Inferior parietal cortex (tissue), 1 donor: Measurements from ENCODE around the gene IGLL5.
"Not testable (repeated sequence)": the region's sequence is repeated elsewhere in the genome, so short reads cannot be mapped to it uniquely, and the experiment has no call there.

Experiments used
- DNase-seq: peaks from one replicate; pipeline ENCODE4 v3.0.0-alpha.2; 2016; ENCODE audit errors: extremely low spot score

The IGLL5 gene

DNA sequence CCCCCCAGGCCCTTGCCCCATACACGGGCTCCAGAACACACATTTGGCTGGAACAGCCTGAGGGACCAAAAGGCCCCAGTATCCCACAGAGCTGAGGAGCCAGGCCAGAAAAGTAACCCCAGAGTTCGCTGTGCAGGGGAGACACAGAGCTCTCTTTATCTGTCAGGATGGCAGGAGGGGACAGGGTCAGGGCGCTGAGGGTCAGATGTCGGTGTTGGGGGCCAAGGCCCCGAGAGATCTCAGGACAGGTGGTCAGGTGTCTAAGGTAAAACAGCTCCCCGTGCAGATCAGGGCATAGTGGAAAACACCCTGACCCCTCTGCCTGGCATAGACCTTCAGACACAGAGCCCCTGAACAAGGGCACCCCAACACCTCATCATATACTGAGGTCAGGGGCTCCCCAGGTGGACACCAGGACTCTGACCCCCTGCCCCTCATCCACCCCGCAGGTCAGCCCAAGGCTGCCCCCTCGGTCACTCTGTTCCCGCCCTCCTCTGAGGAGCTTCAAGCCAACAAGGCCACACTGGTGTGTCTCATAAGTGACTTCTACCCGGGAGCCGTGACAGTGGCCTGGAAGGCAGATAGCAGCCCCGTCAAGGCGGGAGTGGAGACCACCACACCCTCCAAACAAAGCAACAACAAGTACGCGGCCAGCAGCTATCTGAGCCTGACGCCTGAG lies 13.1 kb downstream of the IGLL5 start:
- not testable (repeated sequence) for DNase-seq

DNA sequence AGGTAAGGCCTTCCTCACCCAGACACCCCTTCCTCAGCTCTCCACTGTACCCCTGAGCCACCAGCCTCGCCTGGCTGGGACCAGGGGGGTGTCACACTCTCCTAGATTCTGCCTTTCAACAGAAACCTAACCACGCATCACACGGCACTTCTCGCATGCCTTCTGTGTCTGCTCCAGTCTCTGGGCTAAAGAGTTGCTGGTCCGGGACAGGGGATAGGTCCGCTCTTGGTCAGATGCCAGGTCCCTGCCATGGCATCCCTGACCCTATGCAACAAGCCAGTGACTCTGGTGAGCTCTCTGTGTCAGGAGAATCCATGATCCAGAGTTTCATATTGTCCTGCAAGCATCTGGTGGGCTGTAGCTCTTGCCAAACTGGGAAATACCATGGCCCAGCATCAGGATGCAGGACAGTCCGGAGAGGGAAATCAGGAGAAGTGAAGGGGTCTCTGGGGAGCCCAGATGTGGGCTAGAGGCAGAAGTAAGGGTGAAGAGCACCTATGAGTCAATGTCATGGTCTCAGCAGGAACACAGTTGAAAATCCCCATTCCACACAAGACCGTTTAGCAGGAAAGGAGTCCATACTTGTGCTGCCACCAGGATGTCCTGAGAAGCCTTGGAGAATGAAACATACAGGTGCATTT lies 14.1 kb downstream of the IGLL5 start:
- DNase-seq = no peak

- no peak for DNase-seq
Observed at GRCh38 chr22:22902247-22903001, 14.8 kb downstream of the IGLL5 start.

DNA sequence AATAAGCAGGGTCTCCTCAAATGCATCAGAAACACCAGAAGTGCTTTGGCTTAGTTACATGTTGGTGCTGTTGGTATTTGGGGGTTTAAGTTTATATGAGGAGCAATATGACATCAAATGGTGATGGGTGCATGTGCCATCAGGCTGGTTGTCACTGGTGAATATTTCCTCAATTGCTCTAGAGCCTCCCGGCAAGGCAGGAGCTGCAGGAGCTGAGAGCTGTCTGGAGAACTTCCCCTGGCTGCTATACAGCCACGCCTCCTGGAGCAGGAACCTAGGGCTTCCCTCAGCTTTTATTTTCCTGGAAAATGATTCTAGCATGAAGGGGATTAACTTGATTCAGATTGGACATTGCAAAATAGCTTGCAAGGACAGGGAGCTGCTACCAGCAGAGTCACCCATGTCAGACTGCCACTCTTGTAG lies 15.8 kb downstream of the IGLL5 start:
- no peak for DNase-seq

- DNase-seq = not testable (repeated sequence)
Observed at GRCh38 chr22:22903781-22904192, 16.2 kb downstream of the IGLL5 start.

GRCh38 chr22:22904736-22905135 lies 17.1 kb downstream of the IGLL5 start:
- DNase-seq = not testable (repeated sequence)

- DNase-seq = not testable (repeated sequence)
Observed at GRCh38 chr22:22906391-22906790, 18.8 kb downstream of the IGLL5 start.

DNA sequence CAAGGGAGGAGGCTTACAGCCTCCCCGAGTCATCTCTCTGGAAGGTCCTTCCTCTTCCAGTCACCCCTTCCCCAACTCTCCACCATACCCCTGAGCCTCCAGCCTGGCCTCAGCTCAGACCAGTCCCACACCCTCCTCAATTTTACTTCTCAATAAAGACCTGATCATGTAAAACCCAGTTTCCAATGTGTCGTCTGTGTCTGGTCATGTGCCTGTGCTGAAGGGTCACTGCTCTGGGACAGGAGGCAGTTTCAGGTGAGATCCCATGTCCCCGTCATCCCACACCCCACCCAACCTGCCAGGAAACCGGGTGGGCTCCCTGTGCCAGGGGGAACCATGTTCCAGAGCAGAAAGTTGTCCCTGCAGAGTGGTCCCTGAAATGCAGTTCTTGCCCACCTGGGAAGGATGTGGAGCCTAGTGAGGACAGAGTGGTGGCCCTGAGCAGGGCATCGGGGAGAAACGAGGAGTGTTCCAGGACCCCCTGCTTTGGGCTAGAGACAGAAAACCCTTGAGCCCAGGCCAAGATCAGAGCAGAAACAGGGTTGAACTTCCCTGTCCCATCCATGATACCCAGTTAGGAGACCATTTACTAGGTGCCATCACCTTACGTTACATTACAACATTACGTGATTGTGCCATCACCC lies 19.4 kb downstream of the IGLL5 start:
- no peak for DNase-seq

- no peak for DNase-seq
Observed at GRCh38 chr22:22907551-22908494, 20.2 kb downstream of the IGLL5 start.

GRCh38 chr22:22908495-22908861 lies 20.9 kb downstream of the IGLL5 start:
- DNase-seq = no peak

GRCh38 chr22:22908941-22909604 lies 21.5 kb downstream of the IGLL5 start:
- no peak for DNase-seq

GRCh38 chr22:22909605-22910271 lies 22.1 kb downstream of the IGLL5 start:
- DNase-seq = no peak

DNA sequence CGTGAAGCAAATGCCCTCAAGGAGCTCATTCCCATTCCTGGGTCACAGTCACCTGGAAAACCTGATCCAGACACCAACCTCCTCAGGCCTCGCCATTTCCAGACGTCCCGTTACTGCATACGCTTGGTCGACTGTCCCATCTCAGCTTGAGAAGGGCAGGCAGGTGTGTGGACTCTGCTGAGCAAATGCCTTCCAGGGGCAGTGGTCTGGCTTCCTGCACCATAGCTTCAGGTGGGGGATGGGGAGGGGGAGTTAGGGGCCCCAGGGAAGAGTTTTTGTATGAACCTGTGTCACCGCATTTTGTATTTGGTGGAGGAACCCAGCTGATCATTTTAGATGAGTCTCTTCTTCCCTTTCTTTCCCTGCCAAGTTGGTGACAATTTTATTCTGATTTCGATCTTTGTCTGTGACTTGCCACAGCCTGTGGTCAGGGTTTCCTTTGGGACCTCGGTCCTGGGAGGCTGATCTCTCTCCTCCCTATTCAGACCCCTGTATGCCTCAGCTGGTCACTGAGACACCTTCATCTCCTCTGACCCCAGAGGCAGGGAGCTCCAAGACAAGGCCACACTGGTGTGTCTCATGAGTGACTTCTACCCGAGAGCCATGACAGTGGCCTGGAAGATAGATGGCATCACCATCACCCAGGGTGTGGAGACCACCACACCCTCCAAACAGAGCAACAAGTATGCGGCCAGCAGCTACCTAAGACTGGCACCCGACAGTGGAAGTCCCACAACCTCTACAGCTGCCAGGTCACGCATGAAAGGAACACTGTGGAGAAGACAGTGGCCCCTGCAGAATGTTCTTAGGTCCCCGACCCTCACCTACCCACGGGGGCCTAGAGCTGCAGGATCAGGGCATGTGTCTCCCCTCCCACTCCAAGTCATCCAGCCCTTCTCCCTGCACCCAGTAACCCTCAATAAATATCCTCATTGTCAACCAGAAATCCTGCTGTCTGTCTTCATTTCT lies 22.9 kb downstream of the IGLL5 start:
- no peak for DNase-seq

DNA sequence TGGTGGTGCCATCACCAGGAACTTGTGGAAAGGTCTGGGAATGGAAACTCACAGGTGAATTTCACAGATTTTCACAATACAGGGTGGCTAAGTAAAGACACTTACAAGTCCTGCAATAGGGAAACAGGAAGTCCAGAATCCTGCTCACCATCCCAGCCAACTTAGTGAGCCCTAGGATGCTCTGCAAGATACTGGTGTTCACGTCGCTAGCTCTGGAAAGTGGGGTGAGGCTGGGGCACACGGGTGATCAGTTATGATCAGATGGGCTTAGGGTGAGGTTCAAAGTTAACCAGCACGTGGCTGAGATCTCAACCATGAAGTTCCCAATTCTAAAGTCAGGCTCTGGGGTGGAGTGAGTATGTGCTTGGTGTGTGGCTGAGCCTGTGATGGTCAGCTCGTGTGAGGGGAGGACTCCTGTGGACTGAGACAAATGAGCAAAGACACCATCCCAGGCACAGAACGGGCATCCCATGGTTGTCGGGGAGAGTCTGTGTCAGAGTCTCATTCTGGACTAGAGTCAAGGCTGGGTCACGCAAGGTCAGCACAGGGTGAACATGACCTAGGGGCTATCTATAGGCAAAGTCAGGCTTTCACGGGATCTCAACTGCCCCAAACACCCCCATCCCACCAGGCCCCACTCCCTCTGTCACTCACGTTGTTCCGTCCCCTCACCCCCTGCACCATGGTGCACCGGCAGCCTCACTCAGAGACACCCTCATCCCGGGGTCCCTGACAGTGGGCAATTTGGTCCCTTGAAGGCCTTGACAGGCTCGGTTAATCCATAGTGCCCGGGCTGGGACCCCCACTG lies 23.9 kb downstream of the IGLL5 start:
- DNase-seq = no peak

DNA sequence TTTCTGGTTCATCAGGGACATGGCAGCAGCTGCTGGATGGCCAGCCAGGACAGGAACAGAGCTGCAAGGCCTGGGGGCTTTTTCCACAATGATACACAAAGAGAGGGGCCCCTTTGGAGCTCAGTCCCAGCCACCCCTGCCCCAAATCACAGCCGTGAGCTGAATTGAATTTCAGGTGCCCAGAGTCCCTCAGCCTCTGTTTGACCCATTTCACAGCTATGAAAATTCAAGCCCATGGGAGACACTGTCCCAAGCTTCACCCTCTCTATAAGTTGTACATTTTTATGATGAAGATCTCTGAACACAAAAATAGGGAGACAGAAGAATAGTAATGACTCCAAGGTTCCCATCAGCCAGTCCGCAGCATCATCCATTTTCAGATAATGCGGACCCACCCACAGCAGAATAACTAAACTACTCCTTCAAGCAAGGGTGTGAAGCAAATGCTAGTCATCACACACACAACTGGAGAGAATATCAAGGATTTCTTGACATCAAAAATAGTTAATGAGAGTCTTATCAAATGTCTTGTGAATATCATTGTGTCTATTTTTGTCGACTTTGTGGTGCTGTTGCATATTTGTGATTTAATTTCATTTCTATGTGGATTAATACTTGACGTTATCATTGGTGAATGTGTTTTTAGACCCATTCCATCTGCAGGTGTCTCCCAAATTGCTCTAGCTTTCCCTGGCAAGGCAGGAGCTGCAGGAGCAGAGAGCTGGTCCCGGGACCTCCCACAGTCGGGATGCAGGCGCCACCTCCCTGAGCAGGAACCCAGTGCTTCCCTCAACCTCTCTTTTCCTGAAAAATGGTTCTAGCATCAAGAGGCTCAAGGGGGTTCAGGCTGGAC lies 24.7 kb downstream of the IGLL5 start:
- no peak for DNase-seq

DNA sequence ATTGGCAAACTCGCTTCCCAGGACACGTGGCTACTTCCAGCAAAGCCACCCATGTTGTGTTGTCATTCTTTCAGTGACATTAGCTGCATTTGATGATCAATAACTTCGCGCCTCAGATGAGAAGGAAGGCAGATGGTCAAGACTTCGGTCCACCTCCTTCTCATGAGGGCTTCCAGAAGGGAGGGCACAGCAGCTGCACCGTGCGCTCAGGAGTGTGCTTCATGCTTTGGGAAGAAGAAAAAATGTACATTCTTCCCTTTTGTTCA lies 25.3 kb downstream of the IGLL5 start:
- DNase-seq = no peak

DNA sequence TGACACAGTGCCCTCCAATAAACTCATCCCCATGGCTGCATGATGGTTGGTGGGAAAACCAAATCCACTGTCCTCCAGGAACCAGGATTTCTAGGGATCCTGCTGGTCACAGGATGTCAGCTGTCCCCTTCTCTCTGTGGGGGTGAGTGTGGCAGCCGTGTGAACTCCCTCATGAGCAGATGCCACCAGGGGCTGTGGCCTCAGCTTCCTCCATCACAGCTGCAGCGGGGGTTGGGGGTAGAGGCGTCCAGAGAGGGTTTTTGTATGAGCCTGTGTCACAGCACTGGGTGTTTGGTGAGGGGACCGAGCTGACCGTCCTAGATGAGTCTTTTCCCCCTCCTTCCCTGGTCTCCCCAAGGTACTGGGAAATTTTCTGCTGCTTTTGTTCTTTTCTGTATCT lies 26.4 kb downstream of the IGLL5 start:
- no peak for DNase-seq
